Neural cell (in vitro differentiated cells): ENCODE data around the gene TSEN15.

Source experiments
- EZH2 ChIP-seq: fragments of 200-600, 300-800 bp; shearing (Covaris generic), sonication (generic); IDR thresholded peaks from 2 replicates; pipeline ENCODE4 v1.6.1; 2014; ENCODE audit warnings: antibody characterized with exemption, low read length, borderline replicate concordance, mild to moderate bottlenecking; ENCODE audit not compliant: insufficient read depth, poor library complexity, severe bottlenecking
- POLR2AphosphoS5 ChIP-seq: IDR thresholded peaks from 2 replicates; pipeline ENCODE4 v1.6.1; 2012
- SMC3 ChIP-seq: fragments of 450-650 bp; conservative IDR thresholded peaks from 2 replicates; pipeline ENCODE4 v1.6.1; 2014; ENCODE audit warnings: antibody characterized with exemption, mild to moderate bottlenecking, moderate library complexity; ENCODE audit not compliant: poor library complexity
- TAF1 ChIP-seq: IDR thresholded peaks from 2 replicates; pipeline ENCODE4 v1.6.1; 2012; ENCODE audit warnings: low read depth
- TF ChIP-seq, protein P1 (sequence below): fragments of 450-650 bp; IDR thresholded peaks from 2 replicates; pipeline ENCODE4 v1.5.1; 2014; ENCODE audit warnings: antibody characterized with exemption, mild to moderate bottlenecking, moderate library complexity; ENCODE audit not compliant: poor library complexity, severe bottlenecking

DNA sequence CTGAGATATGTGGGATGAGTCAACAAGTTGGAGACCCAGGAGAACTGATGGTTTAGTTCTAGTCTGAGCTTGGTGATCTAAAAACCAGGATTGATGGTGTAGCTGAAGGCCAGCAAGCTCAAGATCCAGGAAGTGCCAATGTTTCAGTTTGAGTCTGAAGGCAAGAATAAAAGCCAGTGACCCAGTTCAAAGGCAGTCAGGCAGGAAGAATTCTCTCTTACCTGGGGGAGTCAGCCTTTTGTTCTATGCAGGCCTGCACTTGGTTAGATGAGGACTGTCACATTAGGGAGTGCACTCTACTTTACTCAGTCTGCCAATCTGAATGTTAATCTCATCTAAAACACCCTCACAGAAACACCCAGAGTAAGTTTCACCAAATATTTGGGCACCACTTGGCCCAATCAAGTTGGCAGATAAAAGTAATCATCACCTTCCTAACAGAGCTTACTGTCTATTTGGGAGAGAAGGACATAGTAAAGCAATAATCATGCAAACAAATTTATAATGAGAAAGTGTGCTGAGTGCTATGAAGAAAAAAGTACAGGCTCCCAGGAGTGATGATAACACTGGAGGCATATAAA, 63.4 kb downstream of the TSEN15 start:
- TF ChIP-seq, protein P1, sequence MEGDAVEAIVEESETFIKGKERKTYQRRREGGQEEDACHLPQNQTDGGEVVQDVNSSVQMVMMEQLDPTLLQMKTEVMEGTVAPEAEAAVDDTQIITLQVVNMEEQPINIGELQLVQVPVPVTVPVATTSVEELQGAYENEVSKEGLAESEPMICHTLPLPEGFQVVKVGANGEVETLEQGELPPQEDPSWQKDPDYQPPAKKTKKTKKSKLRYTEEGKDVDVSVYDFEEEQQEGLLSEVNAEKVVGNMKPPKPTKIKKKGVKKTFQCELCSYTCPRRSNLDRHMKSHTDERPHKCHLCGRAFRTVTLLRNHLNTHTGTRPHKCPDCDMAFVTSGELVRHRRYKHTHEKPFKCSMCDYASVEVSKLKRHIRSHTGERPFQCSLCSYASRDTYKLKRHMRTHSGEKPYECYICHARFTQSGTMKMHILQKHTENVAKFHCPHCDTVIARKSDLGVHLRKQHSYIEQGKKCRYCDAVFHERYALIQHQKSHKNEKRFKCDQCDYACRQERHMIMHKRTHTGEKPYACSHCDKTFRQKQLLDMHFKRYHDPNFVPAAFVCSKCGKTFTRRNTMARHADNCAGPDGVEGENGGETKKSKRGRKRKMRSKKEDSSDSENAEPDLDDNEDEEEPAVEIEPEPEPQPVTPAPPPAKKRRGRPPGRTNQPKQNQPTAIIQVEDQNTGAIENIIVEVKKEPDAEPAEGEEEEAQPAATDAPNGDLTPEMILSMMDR: no peak
- TF ChIP-seq POLR2AphosphoS5: no peak
- TF ChIP-seq TAF1: no peak
- no peak for TF ChIP-seq SMC3
- no peak for TF ChIP-seq EZH2
